HG03354 (cell line): ENCODE results near the gene GOPC.

ENCODE experiments used
- ATAC-seq: cut with Tn5 transposase; IDR thresholded peaks from one replicate; pipeline ENCODE4 v1.9.1; 2021; ENCODE audit warnings: mild to moderate bottlenecking; ENCODE audit not compliant: unreplicated experiment, poor library complexity, severe bottlenecking

Gene GOPC

DNA sequence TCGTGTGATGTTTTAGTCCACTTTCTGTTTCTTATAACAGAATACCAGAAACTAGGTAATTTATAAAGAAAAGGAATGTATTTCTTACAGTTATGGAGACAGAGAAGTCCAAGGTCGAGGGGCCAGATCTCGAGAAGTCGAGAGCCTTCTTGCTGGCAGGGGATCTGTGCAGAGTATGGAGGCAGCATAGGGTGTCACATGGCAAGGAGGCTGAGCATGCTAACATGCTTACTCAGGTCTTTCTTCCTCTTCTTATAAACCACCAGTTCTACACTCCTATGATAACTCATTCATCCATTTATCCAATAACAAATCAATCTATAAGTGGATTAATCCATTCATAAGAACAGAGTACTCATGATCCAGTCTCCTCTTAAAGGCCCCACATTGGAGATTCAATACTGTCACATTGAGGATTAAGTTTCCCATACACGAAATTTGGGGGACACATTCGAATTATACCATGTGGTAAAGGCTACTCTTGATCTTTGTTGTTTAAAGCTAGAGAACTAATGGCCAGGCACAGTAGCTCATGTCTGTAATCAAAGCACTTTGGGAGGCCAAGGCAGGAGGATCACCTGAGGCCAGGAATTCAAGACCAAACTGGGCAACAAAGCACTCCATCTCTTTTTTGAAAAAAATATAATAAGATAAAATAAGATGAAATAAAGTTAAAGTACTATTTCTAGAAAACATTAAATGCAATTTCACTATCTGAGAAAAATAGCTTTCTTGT is 2.1 kb downstream of the GOPC start:
- no peak for ATAC-seq

DNA sequence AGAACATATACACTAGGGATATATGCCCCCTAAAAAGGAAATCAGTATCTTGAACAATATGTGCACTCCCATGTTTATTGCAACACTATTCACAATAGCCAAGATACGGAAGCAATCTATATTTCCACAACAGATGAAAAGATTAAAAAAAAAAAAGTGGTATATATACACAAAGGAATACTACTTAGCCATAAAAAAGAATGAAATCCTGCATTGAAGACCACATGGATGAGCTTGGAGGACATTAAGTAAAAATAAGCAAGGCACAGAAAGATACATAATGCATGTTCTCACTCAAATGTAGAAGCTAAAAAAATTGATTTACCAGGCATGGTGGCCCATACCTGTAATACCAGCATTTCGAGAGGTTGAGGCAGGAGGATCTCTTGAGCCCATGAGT is 4.6 kb downstream of the GOPC start:
- no peak for ATAC-seq

DNA sequence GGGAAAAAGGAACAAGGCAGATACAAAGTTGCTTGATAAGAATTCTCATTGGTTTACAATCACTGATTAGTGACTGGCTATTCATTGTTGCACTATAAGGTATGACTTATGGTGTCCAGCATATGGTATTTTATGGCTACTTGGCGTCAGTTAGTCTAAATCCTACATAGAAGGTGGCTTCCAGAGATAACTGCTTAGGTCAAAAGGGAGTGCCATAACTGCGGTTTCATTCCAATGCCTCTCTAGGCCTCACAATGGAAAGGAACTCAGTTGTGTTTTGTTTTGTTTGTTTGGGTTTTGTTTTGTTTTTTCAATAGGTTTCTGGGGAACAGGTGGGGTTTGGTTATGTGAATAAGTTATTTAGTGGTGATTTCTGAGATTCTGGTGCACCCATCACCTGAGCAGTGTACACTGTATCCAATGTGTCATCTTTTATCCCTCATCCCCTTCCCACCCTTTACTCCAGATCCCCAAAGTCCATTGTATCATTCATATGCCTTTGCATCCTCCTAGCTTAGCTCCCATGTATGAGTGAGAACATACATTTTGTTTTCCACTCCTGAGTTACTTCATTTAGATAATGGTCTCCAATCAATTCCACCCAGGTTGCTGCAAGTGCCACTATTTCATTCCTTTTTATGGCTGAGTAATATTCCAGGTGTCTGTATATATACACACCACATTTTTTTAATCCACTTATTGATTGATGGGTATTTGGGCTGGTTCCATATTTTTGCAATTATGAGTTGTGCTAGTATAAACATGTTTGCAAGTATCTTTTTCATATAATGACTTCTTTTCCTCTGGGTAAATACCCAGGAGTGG is 7.0 kb downstream of the GOPC start:
- ATAC-seq, result no peak

DNA sequence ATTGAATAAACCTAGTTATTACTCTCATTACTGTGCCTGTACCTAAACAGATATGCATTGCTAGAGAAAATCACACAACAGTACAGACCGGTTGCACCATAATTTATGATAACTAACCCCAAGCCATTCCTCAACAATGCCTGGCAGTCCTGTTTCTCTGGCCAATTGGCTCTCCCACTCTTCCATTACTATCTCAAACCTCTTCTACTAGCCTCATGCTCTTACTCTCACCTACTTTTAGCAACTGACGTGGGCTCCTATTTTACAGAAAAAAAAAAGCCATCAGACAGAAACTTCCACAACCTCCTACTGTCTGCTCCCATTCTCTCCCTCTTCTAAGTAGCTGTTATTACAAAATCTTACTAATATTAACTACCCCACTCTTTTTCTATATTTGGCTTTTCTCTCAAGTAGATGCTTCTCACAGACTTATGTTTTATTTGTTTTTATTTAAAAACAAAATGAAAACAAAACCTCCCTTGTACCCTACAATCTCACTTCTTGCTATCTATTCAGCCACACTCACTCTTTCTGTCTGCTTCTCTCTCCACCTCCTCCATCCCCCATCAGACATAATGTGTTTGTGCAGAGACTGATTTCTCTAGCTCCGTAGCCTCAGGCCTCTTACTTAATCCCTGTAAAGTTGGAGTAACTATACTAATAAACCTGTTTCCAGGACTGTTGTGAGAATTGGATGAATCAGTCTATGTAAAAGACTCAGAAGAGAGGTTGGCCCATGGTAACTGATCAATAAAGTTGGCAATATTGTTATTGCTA is 9.1 kb downstream of the GOPC start:
- no peak for ATAC-seq

DNA sequence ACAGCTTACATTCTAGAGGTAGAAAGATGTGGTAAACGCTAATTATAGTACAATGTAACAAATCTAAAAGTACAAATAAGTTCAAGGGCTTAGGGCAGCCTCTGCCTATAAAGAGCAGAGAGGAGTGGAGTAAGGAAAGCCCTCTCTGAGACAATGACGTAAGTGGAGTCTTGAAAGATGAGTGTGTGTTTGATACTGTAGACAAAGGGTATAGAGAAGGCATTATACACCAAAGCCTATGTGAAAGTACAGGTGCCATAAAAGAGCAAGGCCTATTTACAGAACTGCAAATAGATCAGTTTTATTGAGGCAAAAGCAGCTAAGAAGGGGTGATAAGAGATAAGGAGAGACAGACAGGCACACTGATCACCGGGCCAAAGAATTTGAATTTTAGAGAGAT is 10.9 kb downstream of the GOPC start:
- ATAC-seq, result no peak

DNA sequence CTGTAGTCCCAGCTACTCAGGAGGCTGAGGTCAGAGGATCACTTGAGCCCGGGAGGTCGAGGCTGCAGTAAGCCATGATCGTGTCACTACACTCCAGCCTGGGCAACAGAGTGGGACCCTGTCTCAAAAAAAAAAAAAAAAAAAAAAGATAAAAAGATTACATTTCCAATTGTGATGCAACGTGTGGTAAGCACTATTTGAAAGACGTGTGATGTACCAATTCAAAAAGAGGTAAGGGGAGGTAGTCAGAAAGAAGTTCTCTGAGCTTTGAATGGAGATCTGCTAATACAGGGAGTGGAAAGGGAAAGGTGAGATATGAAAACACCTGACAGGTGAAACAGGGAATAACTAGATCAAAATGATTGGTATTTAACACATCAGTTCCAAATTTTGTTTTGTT is 11.9 kb downstream of the GOPC start:
- ATAC-seq, result no peak

DNA sequence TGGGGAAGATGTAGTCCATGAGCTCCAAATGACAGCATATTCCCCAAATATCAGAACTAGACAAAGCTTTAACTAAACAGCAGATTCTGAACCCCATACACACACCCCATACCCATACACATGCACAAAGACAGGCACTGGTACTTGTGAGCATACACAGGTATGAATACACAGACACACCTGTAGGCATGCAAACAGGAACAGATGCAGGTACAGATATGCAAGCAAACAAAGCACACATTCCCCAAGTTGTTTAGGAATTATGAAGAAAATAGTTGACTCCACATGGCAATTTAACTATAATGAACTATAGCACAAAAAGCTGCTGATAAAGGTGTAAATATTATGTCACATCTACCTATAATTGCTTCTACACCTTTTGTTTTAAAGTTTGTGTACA is 16.7 kb downstream of the GOPC start:
- ATAC-seq, result no peak

DNA sequence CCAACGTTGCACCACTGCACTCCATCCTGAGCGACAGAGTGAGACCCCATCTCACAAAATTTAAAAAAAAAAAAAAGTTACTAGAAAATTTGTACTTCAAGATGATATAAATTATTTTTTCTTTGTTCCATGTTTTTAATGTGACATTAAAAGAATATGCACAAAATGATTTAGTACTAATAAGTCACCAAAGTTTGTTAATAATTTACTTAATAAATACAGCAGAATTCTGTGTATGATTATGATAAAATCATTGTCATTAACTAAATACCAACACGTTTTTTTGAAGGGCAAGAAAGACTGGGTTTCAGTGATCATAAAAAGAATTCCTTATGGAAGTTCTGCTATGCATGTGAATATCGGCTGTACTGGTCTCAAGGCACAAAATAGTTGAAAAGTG is 28.1 kb downstream of the GOPC start:
- ATAC-seq, result no peak

DNA sequence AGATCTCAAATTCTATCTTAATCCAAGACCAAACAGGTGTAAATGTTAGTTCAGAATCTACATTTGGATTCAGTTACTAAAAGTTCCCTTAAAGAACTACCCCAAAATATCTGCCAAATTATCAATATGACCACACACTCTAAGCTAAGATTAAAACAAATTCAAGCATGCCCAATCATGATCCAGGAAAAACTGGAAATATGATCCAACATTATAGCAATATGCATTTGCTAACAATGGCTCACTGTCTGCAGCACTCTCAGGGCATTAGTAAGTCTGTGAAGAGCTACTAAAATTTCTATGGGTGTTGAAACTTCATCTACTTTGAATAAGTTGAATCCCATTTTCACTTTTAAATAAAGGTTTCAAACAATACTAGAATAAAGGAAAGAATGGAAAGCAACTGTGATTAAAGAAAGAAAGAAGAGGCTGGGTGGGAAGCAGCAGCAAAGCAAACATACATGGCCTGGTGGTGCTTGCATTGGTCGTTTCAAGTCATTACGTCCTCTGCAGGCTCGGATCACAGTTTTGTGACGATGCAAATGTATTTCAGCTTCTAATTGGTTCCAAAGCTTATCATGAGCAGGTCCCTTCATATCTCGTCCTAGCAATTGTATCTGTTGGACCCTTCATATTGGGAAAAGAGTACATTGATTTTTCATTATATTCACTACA is 29.2 kb downstream of the GOPC start:
- ATAC-seq, result no peak

DNA sequence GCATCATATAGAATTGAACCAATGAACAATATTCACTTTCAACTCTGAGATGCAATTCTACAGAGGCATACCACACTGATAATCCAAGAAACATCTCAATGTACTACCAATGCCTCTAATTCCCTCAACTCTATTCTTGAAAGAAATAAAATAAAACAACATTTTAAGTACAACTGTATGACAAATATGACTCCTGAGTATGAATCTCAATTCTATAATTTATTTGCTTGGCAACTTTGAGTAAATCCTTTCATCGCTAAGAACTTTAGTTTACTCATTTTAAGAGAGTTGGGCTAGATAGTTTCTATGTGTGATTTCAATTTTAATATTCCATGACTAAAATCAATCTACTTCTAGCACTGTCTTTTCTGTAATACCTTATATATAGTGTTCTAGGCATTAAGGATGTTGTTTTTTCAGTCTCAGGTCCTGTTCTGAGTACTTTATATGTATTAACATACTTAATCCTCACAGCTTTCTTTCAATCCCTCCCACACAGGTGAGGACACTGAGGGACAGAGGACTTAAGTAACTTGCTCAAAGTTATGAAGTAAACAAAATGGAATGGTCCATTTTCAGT is 33.4 kb downstream of the GOPC start:
- ATAC-seq, result no peak

DNA sequence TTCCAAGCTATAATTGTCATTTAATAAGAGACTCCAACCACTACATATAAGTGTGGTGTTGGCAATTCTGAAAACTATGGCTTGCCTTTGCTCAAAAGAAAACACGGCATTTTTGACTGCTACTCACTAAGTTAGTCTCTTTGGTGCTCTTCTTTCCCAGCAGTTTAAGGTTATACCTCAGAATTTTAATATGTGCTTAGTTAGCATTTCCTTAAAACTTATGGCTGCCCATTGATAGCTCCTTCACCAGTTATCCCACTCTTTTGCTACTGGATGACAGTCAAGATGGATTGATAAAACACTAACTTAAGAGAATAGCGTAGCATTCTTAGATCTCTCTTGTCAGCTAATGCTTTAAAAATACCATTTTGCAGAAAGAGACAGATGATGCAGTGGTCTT is 34.1 kb downstream of the GOPC start:
- ATAC-seq, result no peak

DNA sequence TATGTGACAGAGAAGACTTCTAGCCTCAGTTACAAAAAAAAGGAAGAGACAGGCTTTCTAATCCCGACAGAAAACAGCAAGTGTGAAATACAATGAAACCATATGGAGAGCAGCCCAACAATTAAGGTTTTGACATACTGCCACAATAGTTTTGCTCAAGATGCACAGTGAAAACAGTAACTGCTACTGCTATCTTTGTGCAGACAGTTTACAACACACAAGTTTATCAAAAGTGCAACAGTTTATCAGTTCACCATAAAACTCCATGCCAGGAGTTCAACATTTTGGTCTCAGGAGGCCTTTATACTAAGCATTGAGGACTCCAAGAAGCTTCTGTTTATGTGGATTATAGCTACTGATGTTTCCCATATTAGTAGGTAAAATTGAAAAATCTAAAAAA is 37.6 kb downstream of the GOPC start:
- no peak for ATAC-seq

DNA sequence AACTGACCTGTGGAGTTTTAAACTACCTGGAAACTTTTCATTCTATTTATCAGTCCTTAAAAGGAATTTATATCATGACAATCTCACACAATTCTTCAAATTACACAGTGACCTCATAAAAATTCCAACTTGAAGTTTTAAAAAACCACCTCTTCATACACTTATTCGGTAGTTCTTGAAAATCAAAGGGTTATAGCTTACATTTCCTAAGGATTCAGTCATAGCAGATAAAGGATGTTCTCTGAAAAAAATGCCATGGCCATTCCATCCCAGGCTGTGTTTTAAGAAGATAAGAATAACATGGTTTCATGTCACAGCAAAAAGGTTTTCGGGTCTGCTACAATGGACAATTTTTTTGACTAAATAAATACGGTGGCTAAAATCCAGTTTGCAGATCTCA is 41.2 kb downstream of the GOPC start:
- no peak for ATAC-seq

DNA sequence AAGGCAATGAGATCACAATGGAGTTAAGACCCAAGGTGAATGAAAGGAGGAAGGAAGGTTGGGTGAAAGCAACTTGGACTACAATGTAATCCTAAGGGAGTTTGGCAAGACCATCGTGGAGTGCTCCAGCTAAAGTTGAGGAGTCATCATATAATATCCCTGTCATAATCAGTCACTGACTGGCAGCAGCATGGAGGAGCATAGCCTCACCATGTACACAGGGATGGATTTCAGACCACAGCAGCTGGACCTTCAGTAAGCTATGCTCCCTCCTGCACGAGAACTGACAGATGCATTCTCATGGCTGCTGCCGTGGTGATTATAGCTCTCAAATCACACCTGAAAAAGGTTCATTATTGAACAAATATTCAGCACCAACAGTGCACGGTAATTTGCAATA is 43.0 kb downstream of the GOPC start:
- no peak for ATAC-seq

DNA sequence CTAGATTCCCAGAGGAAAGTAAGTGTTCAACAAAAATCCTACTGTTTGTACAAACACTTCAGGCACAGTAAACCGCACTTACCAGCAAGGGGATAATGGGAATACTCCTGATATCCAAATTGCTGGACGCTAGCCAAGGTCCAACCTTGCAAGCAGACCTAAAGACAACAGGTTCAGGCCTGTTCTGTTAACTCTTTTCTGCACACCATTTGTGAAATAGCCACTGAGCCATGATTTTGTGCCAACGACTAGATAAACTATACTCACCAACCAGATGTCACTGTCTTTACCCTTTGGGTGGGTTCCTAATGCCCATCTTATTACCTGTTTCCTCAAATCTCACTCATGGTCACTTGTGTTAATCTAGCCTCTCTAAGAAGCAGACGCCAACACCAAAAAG is 43.5 kb downstream of the GOPC start:
- ATAC-seq, result no peak

DNA sequence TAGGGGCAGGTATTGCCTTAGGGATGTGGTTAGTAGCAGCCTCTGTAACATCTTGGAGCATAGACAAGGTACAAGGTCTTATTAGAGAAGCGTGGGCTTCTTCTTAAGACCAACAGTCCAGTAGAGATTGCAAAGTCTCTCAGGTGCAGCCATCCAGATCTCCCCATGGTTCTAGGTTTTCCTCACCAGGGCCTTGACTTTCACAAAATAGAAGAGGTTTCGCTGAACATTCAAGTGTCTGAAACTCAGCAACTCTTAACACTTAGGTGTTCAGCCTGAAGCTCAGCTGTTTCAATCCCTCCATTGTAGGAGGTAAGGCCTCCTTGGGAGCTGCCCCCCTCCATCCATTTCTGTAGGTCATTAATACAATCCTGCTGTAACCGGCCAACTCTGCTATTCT is 44.4 kb downstream of the GOPC start:
- no peak for ATAC-seq

DNA sequence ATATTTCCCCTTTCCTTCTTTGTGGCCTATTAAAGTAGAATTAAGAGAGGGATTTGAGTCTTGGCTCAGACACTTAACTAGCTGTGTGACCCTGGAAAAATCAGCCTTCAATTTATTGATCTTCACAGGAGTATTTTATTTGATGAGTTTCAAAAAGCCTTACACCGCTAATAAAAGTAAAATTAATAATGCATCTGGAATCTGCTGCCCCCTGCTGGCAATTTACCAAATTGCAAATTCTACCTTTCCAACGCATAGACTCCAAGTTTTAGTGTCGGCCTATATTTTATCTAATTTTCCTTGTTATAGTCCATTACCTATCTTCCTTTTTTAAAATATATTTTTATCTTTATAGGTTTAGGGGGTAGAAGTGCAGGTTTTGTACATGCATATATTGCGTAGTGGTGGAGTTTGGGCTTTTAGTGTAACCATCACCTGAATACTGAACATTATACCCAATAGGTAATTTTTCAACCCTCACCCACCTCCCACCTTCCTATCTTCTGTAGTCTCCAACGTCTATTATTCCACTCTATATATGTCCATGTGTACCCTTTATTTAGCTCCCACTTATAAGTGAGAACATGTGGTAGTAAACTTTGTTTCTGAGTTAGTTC is 46.3 kb downstream of the GOPC start:
- ATAC-seq, result peak; percentile 46

DNA sequence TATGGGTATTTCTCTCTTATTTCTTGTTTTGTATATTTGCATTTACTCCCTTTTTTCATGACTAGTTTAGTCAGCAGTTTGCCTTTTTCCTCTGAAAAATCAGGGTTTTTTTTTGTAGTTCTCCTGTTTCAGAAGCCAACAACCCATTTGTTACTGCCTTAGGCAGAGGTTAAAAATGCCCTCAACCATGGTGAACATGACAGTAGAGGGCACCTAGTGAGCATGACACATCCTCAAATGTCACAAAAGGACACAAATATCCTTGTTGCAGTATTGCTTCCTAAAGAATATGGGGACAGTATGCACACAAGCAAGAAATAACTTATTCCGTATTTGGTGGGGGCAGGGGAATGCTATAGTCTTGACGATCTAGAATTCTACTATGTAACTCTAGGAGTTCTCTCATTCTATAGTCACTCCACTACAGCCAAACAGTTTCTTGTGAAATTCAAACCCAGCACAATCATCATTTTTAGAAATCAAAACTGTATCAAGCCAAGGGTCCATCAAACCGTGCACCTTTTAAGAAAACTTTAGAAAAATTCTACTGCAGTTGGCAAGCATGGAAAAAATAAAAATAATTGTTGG is 47.0 kb downstream of the GOPC start:
- no peak for ATAC-seq

DNA sequence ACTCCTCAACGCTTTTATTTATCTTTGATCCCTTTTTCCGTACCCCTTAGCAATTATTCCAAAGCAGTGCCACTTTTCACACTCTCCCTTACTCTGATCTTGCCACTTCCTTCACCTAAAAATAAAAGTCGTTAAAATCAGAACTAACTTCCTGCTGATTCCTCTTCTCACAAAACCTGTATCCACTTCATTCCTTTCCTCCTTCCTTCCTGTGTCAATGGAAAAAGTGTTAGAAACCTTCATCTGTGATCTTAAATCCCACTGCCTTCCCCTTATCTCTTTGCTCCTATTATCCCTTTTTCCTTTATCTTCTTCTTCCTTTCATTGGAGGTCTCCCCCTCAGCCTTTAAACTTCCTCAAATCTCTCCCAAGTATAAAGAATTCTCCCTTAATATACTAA is 49.2 kb downstream of the GOPC start:
- ATAC-seq, result no peak
